Measurements from ENCODE around the gene THSD8. TPM values are rescaled to one million over a fixed set of nuclear protein-coding genes. Genes with fewer than 3 reads are reported as not detected.
"Not testable (repeated sequence)": the region's sequence is repeated elsewhere in the genome, so short reads cannot be mapped to it uniquely, and the experiment has no call there.

THSD8 gene
- total and polyA plus RNA-seq, 4 donors, result 0.22 to 0.35 (median 0.33) TPM; not detected in 1

GRCh38 chr19:12817810-12818209 is 15.9 kb downstream of the THSD8 start:
- H3K9me3 ChIP-seq (ENCODE audit: control insufficient read depth in 4 of 4, low read length in 3 of 4); H3K27me3 ChIP-seq (ENCODE audit: control insufficient read depth in 4 of 4, insufficient read depth in 4 of 4, low read length in 3 of 4); H3K27ac ChIP-seq (ENCODE audit: low read depth in 1 of 2, low read length in 2 of 2); H3K4me1 ChIP-seq (ENCODE audit: control insufficient read depth in 4 of 4, insufficient read depth in 4 of 4, low read length in 3 of 4); DNase-seq (ENCODE audit: low spot score); H3K9ac ChIP-seq (ENCODE audit: low read depth in 1 of 2, low read length in 2 of 2); H3K36me3 ChIP-seq (ENCODE audit: control insufficient read depth in 4 of 4, insufficient read depth in 3 of 4, low read depth in 1 of 4, low read length in 3 of 4); H3K4me3 ChIP-seq (ENCODE audit: low read depth in 1 of 3, low read length in 3 of 3): not testable (repeated sequence)
- 96% methylated on average over 11 of the region's 11 CpGs for WGBS

GRCh38 chr19:12821761-12822160 is 19.9 kb downstream of the THSD8 start:
- DNase-seq (ENCODE audit: low spot score), result no peak
- Histone ChIP-seq H3K36me3 (ENCODE audit: control insufficient read depth in 4 of 4, insufficient read depth in 3 of 4, low read depth in 1 of 4, low read length in 3 of 4) (no peaks in the 10 kb centered on the region), H3K27ac (ENCODE audit: low read depth in 1 of 2, low read length in 2 of 2) (no peak overlapping the region), H3K4me3 (ENCODE audit: low read depth in 1 of 3, low read length in 3 of 3) (no peak overlapping the region), H3K9ac (ENCODE audit: low read depth in 1 of 2, low read length in 2 of 2) (no peak overlapping the region), H3K9me3 (ENCODE audit: control insufficient read depth in 4 of 4, low read length in 3 of 4) (no peaks in the 10 kb centered on the region), H3K27me3 (ENCODE audit: control insufficient read depth in 4 of 4, insufficient read depth in 4 of 4, low read length in 3 of 4) (peaks cover 0 to 2% (median 0%) of the 10 kb centered on the region in 4 donors), H3K4me1 (ENCODE audit: control insufficient read depth in 4 of 4, insufficient read depth in 4 of 4, low read length in 3 of 4) (peaks cover 0 to 4% (median 0%) of the 10 kb centered on the region in 4 donors)
- TF ChIP-seq SP1 (IDR thresholded peaks at IDR 0.05), result no peak
- no peak for TF ChIP-seq REST (IDR thresholded peaks at IDR 0.05)
- TF ChIP-seq ATF3 (IDR thresholded peaks at IDR 0.05), result no peak
- no peak for TF ChIP-seq MAX (IDR thresholded peaks at IDR 0.05)
- TF ChIP-seq JUND (IDR thresholded peaks at IDR 0.05), result no peak
- TF ChIP-seq RAD21 (IDR thresholded peaks at IDR 0.05), result no peak
- TF ChIP-seq ZBTB33 (IDR thresholded peaks at IDR 0.05), result no peak
- no peak for TF ChIP-seq EGR1 (IDR thresholded peaks at IDR 0.05; ENCODE audit: low read depth in 2 of 2)
- no peak for TF ChIP-seq HNF4G (IDR thresholded peaks at IDR 0.05)
- no peak for TF ChIP-seq FOXA1 (IDR thresholded peaks at IDR 0.05)
- no peak for TF ChIP-seq RXRA (IDR thresholded peaks at IDR 0.05)
- no peak for TF ChIP-seq FOXA2 (IDR thresholded peaks at IDR 0.05)
- no peak for TF ChIP-seq HNF4A (conservative IDR thresholded peaks at IDR 0.05)
- WGBS, result 92% methylated on average over 2 of the region's 2 CpGs

All from liver (tissue), 9 donors.